HL-60 (cell line): ENCODE results near the gene DLGAP5.

ENCODE experiments used
- DNase-seq, 2 experiments: peaks; one replicate each; pipeline ENCODE4 v3.0.0-alpha.2; 2010 to 2020; ENCODE audit warnings: low read depth in 1 of 2, low spot score in 1 of 2
- H3K27ac ChIP-seq: fragments of 250-450 bp; sonication (Bioruptor Pico); replicated peaks from 2 replicates; pipeline ENCODE4 v1.5.1; 2020; ENCODE audit warnings: mild to moderate bottlenecking, moderate library complexity
- H3K27me3 ChIP-seq: fragments of 250-450 bp; sonication (Bioruptor Pico); 2 replicates; pipeline ENCODE4 v1.5.1; 2021; ENCODE audit warnings: mild to moderate bottlenecking, moderate library complexity; ENCODE audit not compliant: insufficient read depth, poor library complexity, severe bottlenecking
- H3K4me3 ChIP-seq: replicated peaks from 2 replicates; pipeline ENCODE4 v1.5.1; 2011; ENCODE audit warnings: mild to moderate bottlenecking, control low read depth, low read length; ENCODE audit not compliant: insufficient read depth
- CTCF ChIP-seq: IDR thresholded peaks from one replicate; pipeline ENCODE4 v1.5.1; 2011; ENCODE audit warnings: low read length, control low read depth, inconsistent platforms; ENCODE audit not compliant: insufficient read depth
- GABPA ChIP-seq: IDR thresholded peaks from 2 replicates; pipeline ENCODE4 v1.6.1; 2012; ENCODE audit warnings: low read depth
- POLR2AphosphoS5 ChIP-seq: IDR thresholded peaks from 2 replicates; pipeline ENCODE4 v1.6.1; 2012; ENCODE audit warnings: low read depth
- REST ChIP-seq: IDR thresholded peaks from 2 replicates; pipeline ENCODE4 v1.6.1; 2012; ENCODE audit warnings: low read depth; ENCODE audit not compliant: insufficient replicate concordance
- SPI1 ChIP-seq: IDR thresholded peaks from 2 replicates; pipeline ENCODE4 v1.6.1; 2012; ENCODE audit warnings: low read depth, mild to moderate bottlenecking, borderline replicate concordance

DLGAP5 gene

GRCh38 chr14:55133416-55133815, 58.0 kb downstream of the DLGAP5 start:
- no peak overlapping the region for H3K27ac ChIP-seq
- H3K27me3 ChIP-seq, result peaks cover 9% of the 10 kb centered on the region
- no peak overlapping the region for H3K4me3 ChIP-seq
- TF ChIP-seq REST (no peak), CTCF (no peak), POLR2AphosphoS5 (no peak), SPI1 (no peak), GABPA (no peak)
- no peak for DNase-seq

- TF ChIP-seq CTCF (no peak), SPI1 (no peak), GABPA (no peak), REST (no peak), POLR2AphosphoS5 (no peak)
- DNase-seq, result no peak
- Histone ChIP-seq H3K27me3 (peaks cover 9% of the 10 kb centered on the region), H3K4me3 (no peak overlapping the region), H3K27ac (no peak overlapping the region)
Measured at GRCh38 chr14:55131370-55132137, 59.8 kb downstream of the DLGAP5 start.

GRCh38 chr14:55130196-55130550, 61.2 kb downstream of the DLGAP5 start:
- DNase-seq, result no peak
- no peak overlapping the region for H3K27ac ChIP-seq
- no peak for TF ChIP-seq REST
- no peak for TF ChIP-seq GABPA
- no peak for TF ChIP-seq POLR2AphosphoS5
- no peak for TF ChIP-seq SPI1
- TF ChIP-seq CTCF, result no peak
- peak overlapping the region; percentile 52; the same call in 1 of the 2 replicates for H3K4me3 ChIP-seq
- peaks cover 9% of the 10 kb centered on the region for H3K27me3 ChIP-seq
